HepG2 (cell line): Measurements from ENCODE around the gene LRRC19. TPM values are rescaled to one million over a fixed set of nuclear protein-coding genes. Genes with fewer than 3 reads are reported as not detected.

Experiments used
- ATF1 ChIP-seq: IDR thresholded peaks from 2 replicates; pipeline ENCODE4 v1.6.1; 2016; ENCODE audit warnings: mild to moderate bottlenecking, control low read depth
- ELF3 ChIP-seq: IDR thresholded peaks from 2 replicates; pipeline ENCODE4 v1.6.1; 2016; ENCODE audit warnings: missing genetic modification reagents, missing compliant biosample characterization
- FOXA3 ChIP-seq: IDR thresholded peaks from 2 replicates; pipeline ENCODE4 v1.6.1; 2016; ENCODE audit warnings: missing genetic modification reagents, missing compliant biosample characterization
- HDAC2 ChIP-seq: sonication (generic); formaldehyde crosslinking; IDR thresholded peaks from 2 replicates; pipeline ENCODE4 v1.4.0; 2020; ENCODE audit warnings: missing genetic modification reagents
- IKZF4 ChIP-seq: sonication (generic); formaldehyde crosslinking; IDR thresholded peaks from 2 replicates; pipeline ENCODE4 v1.5.1; 2020; ENCODE audit warnings: borderline replicate concordance, mild to moderate bottlenecking, low read depth, missing genetic modification reagents; ENCODE audit errors: not compliant biosample characterization
- RBAK ChIP-seq: sonication (generic); formaldehyde crosslinking; IDR thresholded peaks from 2 replicates; pipeline ENCODE4 v1.5.1; 2020; ENCODE audit warnings: mild to moderate bottlenecking, missing genetic modification reagents
- RXRB ChIP-seq: IDR thresholded peaks from 2 replicates; pipeline ENCODE4 v1.6.1; 2016; ENCODE audit warnings: borderline replicate concordance, missing genetic modification reagents, missing compliant biosample characterization
- SOX13 ChIP-seq, 3 experiments: fragments of 450-650 bp in 1 of 3; sonication (generic) in 1 of 3; formaldehyde crosslinking in 1 of 3; IDR thresholded peaks in 2 of 3; conservative IDR thresholded peaks in 1 of 3; 2 replicates each; pipeline versions ENCODE4 v1.5.0 to v1.6.1; 2016 to 2020; ENCODE audit warnings: antibody characterized with exemption in 1 of 3, mild to moderate bottlenecking in 1 of 3, missing compliant biosample characterization in 1 of 3, missing genetic modification reagents in 1 of 3, moderate library complexity in 1 of 3
- SOX5 ChIP-seq: IDR thresholded peaks from 2 replicates; pipeline ENCODE4 v1.6.1; 2016; ENCODE audit warnings: borderline replicate concordance
- TBX3 ChIP-seq: fragments of 450-650 bp; IDR thresholded peaks from 2 replicates; pipeline ENCODE4 v1.6.1; 2017; ENCODE audit warnings: antibody characterized with exemption, mild to moderate bottlenecking, inconsistent platforms, borderline replicate concordance
- ZNF225 ChIP-seq: sonication (generic); formaldehyde crosslinking; IDR thresholded peaks from 2 replicates; pipeline ENCODE4 v1.4.0; 2020; ENCODE audit warnings: mild to moderate bottlenecking, missing genetic modification reagents
- ZNF543 ChIP-seq: sonication (generic); formaldehyde crosslinking; IDR thresholded peaks from 2 replicates; pipeline ENCODE4 v1.4.0; 2020; ENCODE audit warnings: mild to moderate bottlenecking, missing genetic modification reagents
- polyA plus RNA-seq, 8 experiments: library from polyadenylated mRNA; depleted of rRNA in 3 of 8; stranded (reverse) in 7 of 8; unstranded in 1 of 8; fragments of >200 nt; fragmentation: Illumina TruSeq in 4 of 8; extraction: Trizol in 4 of 8; gene quantifications; 2 replicates each; pipeline versions ENCODE4 v1.2.1 to v1.2.3, GENCODE V29; 2011 to 2016; ENCODE audit warnings: low read depth in 4 of 8, missing spikeins in 1 of 8, mixed read lengths in 1 of 8; ENCODE audit not compliant: insufficient read depth in 1 of 8
- total RNA-seq, 5 experiments: library from RNA; depleted of rRNA; stranded (reverse); fragments of >200 nt; fragmentation: Illumina TruSeq; extraction: Trizol; gene quantifications; 2 replicates each; pipeline ENCODE4 v1.2.3, GENCODE V29; 2016; ENCODE audit warnings: low read depth in 1 of 5
- TF ChIP-seq, protein P1 (sequence below), 2 experiments: sonication (generic) in 1 of 2; formaldehyde crosslinking in 1 of 2; IDR thresholded peaks; 2 replicates each; pipeline versions ENCODE4 v1.4.0 to v1.6.1; 2016 to 2020; ENCODE audit warnings: borderline replicate concordance in 1 of 2, low read depth in 1 of 2, mild to moderate bottlenecking in 1 of 2, missing genetic modification reagents in 1 of 2
- TF ChIP-seq, protein P2 (sequence below): sonication (generic); formaldehyde crosslinking; IDR thresholded peaks from 2 replicates; pipeline ENCODE4 v1.4.0; 2020; ENCODE audit warnings: missing genetic modification reagents
- TF ChIP-seq, protein P3 (sequence below): sonication (generic); formaldehyde crosslinking; IDR thresholded peaks from 2 replicates; pipeline ENCODE4 v1.9.0; 2021; ENCODE audit warnings: missing genetic modification reagents, borderline replicate concordance
- TF ChIP-seq, protein P4 (sequence below): sonication (generic); formaldehyde crosslinking; IDR thresholded peaks from 2 replicates; pipeline ENCODE4 v1.4.0; 2020; ENCODE audit warnings: missing genetic modification reagents, mild to moderate bottlenecking, borderline replicate concordance
- TF ChIP-seq, protein P5 (sequence below): sonication (generic); formaldehyde crosslinking; IDR thresholded peaks from 2 replicates; pipeline ENCODE4 v1.5.0; 2020; ENCODE audit warnings: missing genetic modification reagents

LRRC19 gene
- total and polyA plus RNA-seq, 2 of the 13 experiments (the other 11 are each of a cell fraction or from before 2014, with no cell fraction given), result not detected

DNA sequence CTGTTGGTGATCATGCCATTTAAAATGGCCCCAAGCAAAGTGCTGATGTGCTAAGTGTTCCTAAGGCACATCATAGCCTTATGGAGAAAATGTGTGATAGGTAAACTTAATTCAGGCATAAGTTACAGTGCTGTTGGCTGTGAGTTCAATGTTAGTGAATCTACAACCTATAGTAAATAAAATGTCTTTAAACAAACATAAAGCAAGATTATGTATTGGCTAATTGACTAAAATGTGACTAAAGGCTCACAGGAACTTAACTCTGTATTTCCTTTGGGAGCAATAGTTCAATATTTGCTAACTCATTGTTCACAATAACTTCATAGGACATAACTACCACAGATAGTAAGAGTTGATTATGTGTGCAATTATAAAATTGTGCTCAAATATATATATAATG lies 49.4 kb upstream of the LRRC19 start (continued):
- TF ChIP-seq, protein P1, sequence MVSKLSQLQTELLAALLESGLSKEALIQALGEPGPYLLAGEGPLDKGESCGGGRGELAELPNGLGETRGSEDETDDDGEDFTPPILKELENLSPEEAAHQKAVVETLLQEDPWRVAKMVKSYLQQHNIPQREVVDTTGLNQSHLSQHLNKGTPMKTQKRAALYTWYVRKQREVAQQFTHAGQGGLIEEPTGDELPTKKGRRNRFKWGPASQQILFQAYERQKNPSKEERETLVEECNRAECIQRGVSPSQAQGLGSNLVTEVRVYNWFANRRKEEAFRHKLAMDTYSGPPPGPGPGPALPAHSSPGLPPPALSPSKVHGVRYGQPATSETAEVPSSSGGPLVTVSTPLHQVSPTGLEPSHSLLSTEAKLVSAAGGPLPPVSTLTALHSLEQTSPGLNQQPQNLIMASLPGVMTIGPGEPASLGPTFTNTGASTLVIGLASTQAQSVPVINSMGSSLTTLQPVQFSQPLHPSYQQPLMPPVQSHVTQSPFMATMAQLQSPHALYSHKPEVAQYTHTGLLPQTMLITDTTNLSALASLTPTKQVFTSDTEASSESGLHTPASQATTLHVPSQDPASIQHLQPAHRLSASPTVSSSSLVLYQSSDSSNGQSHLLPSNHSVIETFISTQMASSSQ (IDR thresholded peaks at IDR 0.05; ENCODE audit: low read depth), result peak; percentile 64
- TF ChIP-seq, protein P1 (CRISPR knock-in tag; IDR thresholded peaks at IDR 0.05; ENCODE audit: borderline replicate concordance), result no peak
- TF ChIP-seq IKZF4 (no peak), TBX3 (peak; percentile 60; the same call in 1 of the 2 replicates), ELF3 (CRISPR knock-in tag) (0 out of 2 replicates have a peak, but pooled peaks have one; percentile 13), SOX5 (CRISPR knock-in tag) (peak; percentile 32; the same call in 1 of the 2 replicates), HDAC2 (CRISPR knock-in tag) (0 out of 2 replicates have a peak, but pooled peaks have one; percentile 16), ZNF543 (CRISPR knock-in tag) (no peak), SOX13 (IDR thresholded peaks at IDR 0.05) (no peak), SOX13 (CRISPR knock-in tag; conservative IDR thresholded peaks at IDR 0.05 in 1 of 2, IDR thresholded peaks at IDR 0.05 in 1 of 2) (peak in 1 of 2 experiments; percentile 62; a peak in 2 of 4 replicates), RBAK (CRISPR knock-in tag) (no peak), FOXA3 (CRISPR knock-in tag) (peak; percentile 49), RXRB (0 out of 2 replicates have a peak, but pooled peaks have one; percentile 21), ZNF225 (CRISPR knock-in tag) (no peak), ATF1 (CRISPR knock-in tag) (0 out of 2 replicates have a peak, but pooled peaks have one; percentile 12)
- TF ChIP-seq, protein P2, sequence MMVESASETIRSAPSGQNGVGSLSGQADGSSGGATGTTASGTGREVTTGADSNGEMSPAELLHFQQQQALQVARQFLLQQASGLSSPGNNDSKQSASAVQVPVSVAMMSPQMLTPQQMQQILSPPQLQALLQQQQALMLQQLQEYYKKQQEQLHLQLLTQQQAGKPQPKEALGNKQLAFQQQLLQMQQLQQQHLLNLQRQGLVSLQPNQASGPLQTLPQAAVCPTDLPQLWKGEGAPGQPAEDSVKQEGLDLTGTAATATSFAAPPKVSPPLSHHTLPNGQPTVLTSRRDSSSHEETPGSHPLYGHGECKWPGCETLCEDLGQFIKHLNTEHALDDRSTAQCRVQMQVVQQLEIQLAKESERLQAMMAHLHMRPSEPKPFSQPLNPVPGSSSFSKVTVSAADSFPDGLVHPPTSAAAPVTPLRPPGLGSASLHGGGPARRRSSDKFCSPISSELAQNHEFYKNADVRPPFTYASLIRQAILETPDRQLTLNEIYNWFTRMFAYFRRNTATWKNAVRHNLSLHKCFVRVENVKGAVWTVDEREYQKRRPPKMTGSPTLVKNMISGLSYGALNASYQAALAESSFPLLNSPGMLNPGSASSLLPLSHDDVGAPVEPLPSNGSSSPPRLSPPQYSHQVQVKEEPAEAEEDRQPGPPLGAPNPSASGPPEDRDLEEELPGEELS (CRISPR knock-in tag), result 0 out of 2 replicates have a peak, but pooled peaks have one; percentile 28
- TF ChIP-seq, protein P3, sequence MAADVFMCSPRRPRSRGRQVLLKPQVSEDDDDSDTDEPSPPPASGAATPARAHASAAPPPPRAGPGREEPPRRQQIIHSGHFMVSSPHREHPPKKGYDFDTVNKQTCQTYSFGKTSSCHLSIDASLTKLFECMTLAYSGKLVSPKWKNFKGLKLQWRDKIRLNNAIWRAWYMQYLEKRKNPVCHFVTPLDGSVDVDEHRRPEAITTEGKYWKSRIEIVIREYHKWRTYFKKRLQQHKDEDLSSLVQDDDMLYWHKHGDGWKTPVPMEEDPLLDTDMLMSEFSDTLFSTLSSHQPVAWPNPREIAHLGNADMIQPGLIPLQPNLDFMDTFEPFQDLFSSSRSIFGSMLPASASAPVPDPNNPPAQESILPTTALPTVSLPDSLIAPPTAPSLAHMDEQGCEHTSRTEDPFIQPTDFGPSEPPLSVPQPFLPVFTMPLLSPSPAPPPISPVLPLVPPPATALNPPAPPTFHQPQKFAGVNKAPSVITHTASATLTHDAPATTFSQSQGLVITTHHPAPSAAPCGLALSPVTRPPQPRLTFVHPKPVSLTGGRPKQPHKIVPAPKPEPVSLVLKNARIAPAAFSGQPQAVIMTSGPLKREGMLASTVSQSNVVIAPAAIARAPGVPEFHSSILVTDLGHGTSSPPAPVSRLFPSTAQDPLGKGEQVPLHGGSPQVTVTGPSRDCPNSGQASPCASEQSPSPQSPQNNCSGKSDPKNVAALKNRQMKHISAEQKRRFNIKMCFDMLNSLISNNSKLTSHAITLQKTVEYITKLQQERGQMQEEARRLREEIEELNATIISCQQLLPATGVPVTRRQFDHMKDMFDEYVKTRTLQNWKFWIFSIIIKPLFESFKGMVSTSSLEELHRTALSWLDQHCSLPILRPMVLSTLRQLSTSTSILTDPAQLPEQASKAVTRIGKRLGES (CRISPR knock-in tag), result no peak
- TF ChIP-seq, protein P4, sequence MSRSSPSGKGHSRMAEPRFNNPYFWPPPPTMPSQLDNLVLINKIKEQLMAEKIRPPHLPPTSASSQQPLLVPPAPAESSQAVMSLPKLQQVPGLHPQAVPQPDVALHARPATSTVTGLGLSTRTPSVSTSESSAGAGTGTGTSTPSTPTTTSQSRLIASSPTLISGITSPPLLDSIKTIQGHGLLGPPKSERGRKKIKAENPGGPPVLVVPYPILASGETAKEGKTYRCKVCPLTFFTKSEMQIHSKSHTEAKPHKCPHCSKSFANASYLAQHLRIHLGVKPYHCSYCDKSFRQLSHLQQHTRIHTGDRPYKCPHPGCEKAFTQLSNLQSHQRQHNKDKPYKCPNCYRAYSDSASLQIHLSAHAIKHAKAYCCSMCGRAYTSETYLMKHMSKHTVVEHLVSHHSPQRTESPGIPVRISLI (CRISPR knock-in tag), result no peak
- TF ChIP-seq, protein P5, sequence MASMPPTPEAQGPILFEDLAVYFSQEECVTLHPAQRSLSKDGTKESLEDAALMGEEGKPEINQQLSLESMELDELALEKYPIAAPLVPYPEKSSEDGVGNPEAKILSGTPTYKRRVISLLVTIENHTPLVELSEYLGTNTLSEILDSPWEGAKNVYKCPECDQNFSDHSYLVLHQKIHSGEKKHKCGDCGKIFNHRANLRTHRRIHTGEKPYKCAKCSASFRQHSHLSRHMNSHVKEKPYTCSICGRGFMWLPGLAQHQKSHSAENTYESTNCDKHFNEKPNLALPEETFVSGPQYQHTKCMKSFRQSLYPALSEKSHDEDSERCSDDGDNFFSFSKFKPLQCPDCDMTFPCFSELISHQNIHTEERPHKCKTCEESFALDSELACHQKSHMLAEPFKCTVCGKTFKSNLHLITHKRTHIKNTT, result no peak
